Measurements from ENCODE around the gene TASOR.

DNA sequence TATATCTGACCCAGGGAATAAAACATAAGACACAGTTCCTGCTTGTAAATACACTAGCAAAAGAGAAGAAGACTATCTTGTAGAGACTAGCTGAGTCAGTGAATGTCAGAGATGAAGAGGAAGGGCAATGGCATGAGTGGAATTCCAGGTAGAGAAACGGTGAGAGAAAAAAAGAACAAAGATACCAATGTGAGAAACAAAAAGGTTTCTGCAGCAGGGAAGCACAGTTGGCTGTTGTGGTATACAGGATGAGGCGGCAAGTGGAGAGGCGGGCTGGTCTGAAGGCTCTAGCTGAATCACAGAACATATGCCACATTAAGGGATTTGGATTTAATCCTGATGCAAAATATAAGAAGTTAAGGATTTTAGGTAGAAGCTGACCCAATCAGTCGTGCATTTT lies 17.1 kb upstream of the TASOR start:
- TF ChIP-seq, protein P1, sequence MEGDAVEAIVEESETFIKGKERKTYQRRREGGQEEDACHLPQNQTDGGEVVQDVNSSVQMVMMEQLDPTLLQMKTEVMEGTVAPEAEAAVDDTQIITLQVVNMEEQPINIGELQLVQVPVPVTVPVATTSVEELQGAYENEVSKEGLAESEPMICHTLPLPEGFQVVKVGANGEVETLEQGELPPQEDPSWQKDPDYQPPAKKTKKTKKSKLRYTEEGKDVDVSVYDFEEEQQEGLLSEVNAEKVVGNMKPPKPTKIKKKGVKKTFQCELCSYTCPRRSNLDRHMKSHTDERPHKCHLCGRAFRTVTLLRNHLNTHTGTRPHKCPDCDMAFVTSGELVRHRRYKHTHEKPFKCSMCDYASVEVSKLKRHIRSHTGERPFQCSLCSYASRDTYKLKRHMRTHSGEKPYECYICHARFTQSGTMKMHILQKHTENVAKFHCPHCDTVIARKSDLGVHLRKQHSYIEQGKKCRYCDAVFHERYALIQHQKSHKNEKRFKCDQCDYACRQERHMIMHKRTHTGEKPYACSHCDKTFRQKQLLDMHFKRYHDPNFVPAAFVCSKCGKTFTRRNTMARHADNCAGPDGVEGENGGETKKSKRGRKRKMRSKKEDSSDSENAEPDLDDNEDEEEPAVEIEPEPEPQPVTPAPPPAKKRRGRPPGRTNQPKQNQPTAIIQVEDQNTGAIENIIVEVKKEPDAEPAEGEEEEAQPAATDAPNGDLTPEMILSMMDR (IDR thresholded peaks at IDR 0.05), result no peak
- no peak for TF ChIP-seq POLR2A (IDR thresholded peaks at IDR 0.05)
